Stimulated activated naive CD8-positive, alpha-beta T cell treated with anti-CD3 and anti-CD28 coated beads, Interleukin-15, Interleukin-2, amounts not matched to agents 100 ng/mL and 50 ng/mL, for 24 hours (primary cell): Measurements from ENCODE around the gene PRSS1.

Source experiments
- H3K27ac Mint-ChIP-seq: one replicate; pipeline ENCODE4 v1.8.0; 2021; ENCODE audit warnings: mild to moderate bottlenecking, mixed read lengths
- H3K27me3 Mint-ChIP-seq: one replicate; pipeline ENCODE4 v1.8.0; 2021; ENCODE audit warnings: mixed read lengths
- H3K36me3 Mint-ChIP-seq: one replicate; pipeline ENCODE4 v1.8.0; 2021; ENCODE audit warnings: low read depth, mixed read lengths
- H3K4me1 Mint-ChIP-seq: one replicate; pipeline ENCODE4 v1.8.0; 2021; ENCODE audit warnings: low read depth, mixed read lengths
- H3K4me3 Mint-ChIP-seq: one replicate; pipeline ENCODE4 v1.8.0; 2021; ENCODE audit warnings: mild to moderate bottlenecking, mixed read lengths
- H3K9me3 Mint-ChIP-seq: one replicate; pipeline ENCODE4 v1.8.0; 2021; ENCODE audit warnings: mixed read lengths

PRSS1 gene

DNA sequence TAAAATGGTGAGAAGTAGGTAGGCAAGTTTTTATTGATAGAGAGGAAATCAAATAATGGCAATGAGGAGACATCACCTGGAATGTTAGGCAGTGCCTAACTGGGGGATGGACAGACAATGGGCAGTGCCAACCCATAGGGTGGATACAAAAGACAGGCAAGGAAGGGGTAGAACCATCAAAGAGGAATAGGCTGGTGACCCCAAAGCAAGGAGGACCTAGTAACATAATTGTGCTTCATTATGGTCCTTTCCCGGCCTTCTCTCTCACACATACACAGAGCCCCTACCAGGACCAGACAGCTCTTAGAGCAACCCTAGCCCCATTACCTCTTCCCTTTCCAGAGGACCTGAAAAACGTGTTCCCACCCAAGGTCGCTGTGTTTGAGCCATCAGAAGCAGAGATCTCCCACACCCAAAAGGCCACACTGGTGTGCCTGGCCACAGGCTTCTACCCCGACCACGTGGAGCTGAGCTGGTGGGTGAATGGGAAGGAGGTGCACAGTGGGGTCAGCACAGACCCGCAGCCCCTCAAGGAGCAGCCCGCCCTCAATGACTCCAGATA is 51.5 kb downstream of the PRSS1 start:
- no peaks in the 10 kb centered on the region for H3K9me3 Mint-ChIP-seq
- H3K4me1 Mint-ChIP-seq = peaks cover 72% of the 10 kb centered on the region
- H3K27me3 Mint-ChIP-seq = no peaks in the 10 kb centered on the region
- peak overlapping the region; percentile 100 for H3K27ac Mint-ChIP-seq
- H3K36me3 Mint-ChIP-seq = peaks cover 71% of the 10 kb centered on the region
- H3K4me3 Mint-ChIP-seq = peak overlapping the region; percentile 98

DNA sequence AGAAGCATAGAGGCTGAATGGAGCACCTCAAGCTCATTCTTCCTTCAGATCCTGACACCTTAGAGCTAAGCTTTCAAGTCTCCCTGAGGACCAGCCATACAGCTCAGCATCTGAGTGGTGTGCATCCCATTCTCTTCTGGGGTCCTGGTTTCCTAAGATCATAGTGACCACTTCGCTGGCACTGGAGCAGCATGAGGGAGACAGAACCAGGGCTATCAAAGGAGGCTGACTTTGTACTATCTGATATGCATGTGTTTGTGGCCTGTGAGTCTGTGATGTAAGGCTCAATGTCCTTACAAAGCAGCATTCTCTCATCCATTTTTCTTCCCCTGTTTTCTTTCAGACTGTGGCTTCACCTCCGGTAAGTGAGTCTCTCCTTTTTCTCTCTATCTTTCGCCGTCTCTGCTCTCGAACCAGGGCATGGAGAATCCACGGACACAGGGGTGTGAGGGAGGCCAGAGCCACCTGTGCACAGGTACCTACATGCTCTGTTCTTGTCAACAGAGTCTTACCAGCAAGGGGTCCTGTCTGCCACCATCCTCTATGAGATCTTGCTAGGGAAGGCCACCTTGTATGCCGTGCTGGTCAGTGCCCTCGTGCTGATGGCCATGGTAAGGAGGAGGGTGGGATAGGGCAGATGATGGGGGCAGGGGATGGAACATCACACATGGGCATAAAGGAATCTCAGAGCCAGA is 52.5 kb downstream of the PRSS1 start:
- Mint-ChIP-seq H3K36me3 (peaks cover 71% of the 10 kb centered on the region), H3K27ac (peak overlapping the region; percentile 100), H3K4me3 (peak overlapping the region; percentile 98), H3K9me3 (no peaks in the 10 kb centered on the region), H3K27me3 (no peaks in the 10 kb centered on the region), H3K4me1 (peaks cover 82% of the 10 kb centered on the region)

DNA sequence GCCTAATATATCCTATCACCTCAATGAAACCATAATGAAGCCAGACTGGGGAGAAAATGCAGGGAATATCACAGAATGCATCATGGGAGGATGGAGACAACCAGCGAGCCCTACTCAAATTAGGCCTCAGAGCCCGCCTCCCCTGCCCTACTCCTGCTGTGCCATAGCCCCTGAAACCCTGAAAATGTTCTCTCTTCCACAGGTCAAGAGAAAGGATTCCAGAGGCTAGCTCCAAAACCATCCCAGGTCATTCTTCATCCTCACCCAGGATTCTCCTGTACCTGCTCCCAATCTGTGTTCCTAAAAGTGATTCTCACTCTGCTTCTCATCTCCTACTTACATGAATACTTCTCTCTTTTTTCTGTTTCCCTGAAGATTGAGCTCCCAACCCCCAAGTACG is 53.0 kb downstream of the PRSS1 start:
- no peaks in the 10 kb centered on the region for H3K9me3 Mint-ChIP-seq
- no peaks in the 10 kb centered on the region for H3K27me3 Mint-ChIP-seq
- peaks cover 70% of the 10 kb centered on the region for H3K36me3 Mint-ChIP-seq
- peak overlapping the region; percentile 98 for H3K4me3 Mint-ChIP-seq
- H3K4me1 Mint-ChIP-seq = peaks cover 88% of the 10 kb centered on the region
- H3K27ac Mint-ChIP-seq = peak overlapping the region; percentile 100
